A549 (cell line): ENCODE data around the gene TBC1D12.

Experiments used
- CEBPB ChIP-seq, 2 experiments: fragments of >200 bp in 1 of 2; sonication (Bioruptor Twin) in 1 of 2; formaldehyde crosslinking in 1 of 2; IDR thresholded peaks; 2 replicates each; pipeline ENCODE4 v1.6.1; 2012 to 2016
- POLR2A ChIP-seq: IDR thresholded peaks from 2 replicates; pipeline ENCODE4 v1.6.1; 2012; ENCODE audit warnings: mild to moderate bottlenecking, low read length

- TF ChIP-seq POLR2A (no peak), CEBPB (IDR thresholded peaks at IDR 0.05) (no peak)
Observed at GRCh38 chr10:94397549-94398370, 4.6 kb upstream of the TBC1D12 start.
